ENCODE results near the gene ALDH6A1. TPM values are rescaled to one million over a fixed set of nuclear protein-coding genes. Genes with fewer than 3 reads are reported as not detected.
A peak's percentile ranks its signal among the peaks of the same experiment; 100 is the strongest.
"Not testable (repeated sequence)": the region's sequence is repeated elsewhere in the genome, so short reads cannot be mapped to it uniquely, and the experiment has no call there.

Gene ALDH6A1
- total and polyA plus RNA-seq, 2 experiments from 2014 or later, result 76.8 to 83.8 TPM

GRCh38 chr14:74111395-74112216, 27.4 kb upstream of the ALDH6A1 start:
- not testable (repeated sequence) for H4K20me1 ChIP-seq (ENCODE audit: insufficient read depth, poor library complexity, severe bottlenecking); H2AFZ ChIP-seq; H3K27me3 ChIP-seq; H3K36me3 ChIP-seq (replicated peaks; ENCODE audit: insufficient read depth, low read depth); H3K4me1 ChIP-seq (ENCODE audit: insufficient read depth); H3K27ac ChIP-seq; H3K9me3 ChIP-seq (ENCODE audit: low read depth); H3K9me2 ChIP-seq (replicated peaks; ENCODE audit: insufficient read depth); H3K4me3 ChIP-seq; H3K4me2 ChIP-seq; H3K79me2 ChIP-seq
- TF ChIP-seq CTCF (IDR thresholded peaks at IDR 0.05; ENCODE audit: poor library complexity), result peak; percentile 69
- peak; percentile 63 for DNase-seq (ENCODE audit: low spot score)
- 94% methylated on average over 13 of the region's 13 CpGs for WGBS (ENCODE audit: low lambda C conversion rate, missing lambda C conversion rate)

GRCh38 chr14:74109369-74109768, 25.1 kb upstream of the ALDH6A1 start:
- H3K79me2 ChIP-seq, result no peaks in the 10 kb centered on the region
- no peaks in the 10 kb centered on the region for H4K20me1 ChIP-seq (ENCODE audit: insufficient read depth, poor library complexity, severe bottlenecking)
- no peak for TF ChIP-seq EZH2 (IDR thresholded peaks at IDR 0.05; ENCODE audit: borderline replicate concordance)
- TF ChIP-seq CTCF (IDR thresholded peaks at IDR 0.05; ENCODE audit: poor library complexity), result no peak
- no peak for TF ChIP-seq EZH2phosphoT487 (IDR thresholded peaks at IDR 0.05; ENCODE audit: low read depth, severe bottlenecking, unreplicated experiment)
- no peaks in the 10 kb centered on the region for H3K36me3 ChIP-seq (replicated peaks; ENCODE audit: insufficient read depth, low read depth)
- WGBS (ENCODE audit: low lambda C conversion rate, missing lambda C conversion rate), result 100% methylated on average over 1 of the region's 1 CpG
- H3K27me3 ChIP-seq, result no peaks in the 10 kb centered on the region
- H3K9me2 ChIP-seq (replicated peaks; ENCODE audit: insufficient read depth), result no peaks in the 10 kb centered on the region
- DNase-seq (ENCODE audit: low spot score), result no peak
- no peak overlapping the region for H3K27ac ChIP-seq
- H3K4me3 ChIP-seq, result no peak overlapping the region
- no peaks in the 10 kb centered on the region for H3K4me1 ChIP-seq (ENCODE audit: insufficient read depth)
- H3K4me2 ChIP-seq, result no peak overlapping the region
- no peak overlapping the region for H2AFZ ChIP-seq
- H3K9me3 ChIP-seq (ENCODE audit: low read depth), result no peaks in the 10 kb centered on the region

DNA sequence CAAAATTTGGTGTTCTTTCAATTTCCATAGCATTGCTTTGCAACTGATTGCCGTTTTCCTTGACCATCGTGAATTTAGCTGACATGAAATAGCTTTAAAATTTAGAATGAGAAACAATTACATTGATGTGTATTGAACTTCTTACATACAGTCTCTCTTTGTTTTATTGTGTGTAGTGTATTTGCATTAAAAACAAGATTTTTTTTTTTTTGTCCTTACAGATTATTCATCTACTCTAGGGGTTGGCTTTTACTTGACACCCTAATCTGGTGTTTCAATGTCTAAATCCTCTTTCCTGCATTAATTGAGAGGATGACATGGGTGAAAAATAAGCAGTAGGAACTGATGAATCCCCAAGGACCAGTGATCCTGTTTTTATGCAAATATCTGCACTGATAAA, 21.1 kb upstream of the ALDH6A1 start:
- H3K4me2 ChIP-seq, result no peak overlapping the region
- H2AFZ ChIP-seq, result no peak overlapping the region
- no peaks in the 10 kb centered on the region for H3K9me3 ChIP-seq (ENCODE audit: low read depth)
- DNase-seq (ENCODE audit: low spot score), result no peak
- no peak overlapping the region for H3K27ac ChIP-seq
- H3K4me1 ChIP-seq (ENCODE audit: insufficient read depth), result no peaks in the 10 kb centered on the region
- no peaks in the 10 kb centered on the region for H3K27me3 ChIP-seq
- no peaks in the 10 kb centered on the region for H3K9me2 ChIP-seq (replicated peaks; ENCODE audit: insufficient read depth)
- no peaks in the 10 kb centered on the region for H3K36me3 ChIP-seq (replicated peaks; ENCODE audit: insufficient read depth, low read depth)
- no peak for TF ChIP-seq EZH2 (IDR thresholded peaks at IDR 0.05; ENCODE audit: borderline replicate concordance)
- TF ChIP-seq EZH2phosphoT487 (IDR thresholded peaks at IDR 0.05; ENCODE audit: low read depth, severe bottlenecking, unreplicated experiment), result no peak
- no peak for TF ChIP-seq CTCF (IDR thresholded peaks at IDR 0.05; ENCODE audit: poor library complexity)
- WGBS (ENCODE audit: low lambda C conversion rate, missing lambda C conversion rate), result 97% methylated on average over 2 of the region's 2 CpGs
- no peak overlapping the region for H3K4me3 ChIP-seq
- H3K79me2 ChIP-seq, result no peaks in the 10 kb centered on the region
- no peaks in the 10 kb centered on the region for H4K20me1 ChIP-seq (ENCODE audit: insufficient read depth, poor library complexity, severe bottlenecking)

Measured in hepatocyte (in vitro differentiated cells).